ENCODE data around the gene ZBED4.

The ZBED4 gene

DNA sequence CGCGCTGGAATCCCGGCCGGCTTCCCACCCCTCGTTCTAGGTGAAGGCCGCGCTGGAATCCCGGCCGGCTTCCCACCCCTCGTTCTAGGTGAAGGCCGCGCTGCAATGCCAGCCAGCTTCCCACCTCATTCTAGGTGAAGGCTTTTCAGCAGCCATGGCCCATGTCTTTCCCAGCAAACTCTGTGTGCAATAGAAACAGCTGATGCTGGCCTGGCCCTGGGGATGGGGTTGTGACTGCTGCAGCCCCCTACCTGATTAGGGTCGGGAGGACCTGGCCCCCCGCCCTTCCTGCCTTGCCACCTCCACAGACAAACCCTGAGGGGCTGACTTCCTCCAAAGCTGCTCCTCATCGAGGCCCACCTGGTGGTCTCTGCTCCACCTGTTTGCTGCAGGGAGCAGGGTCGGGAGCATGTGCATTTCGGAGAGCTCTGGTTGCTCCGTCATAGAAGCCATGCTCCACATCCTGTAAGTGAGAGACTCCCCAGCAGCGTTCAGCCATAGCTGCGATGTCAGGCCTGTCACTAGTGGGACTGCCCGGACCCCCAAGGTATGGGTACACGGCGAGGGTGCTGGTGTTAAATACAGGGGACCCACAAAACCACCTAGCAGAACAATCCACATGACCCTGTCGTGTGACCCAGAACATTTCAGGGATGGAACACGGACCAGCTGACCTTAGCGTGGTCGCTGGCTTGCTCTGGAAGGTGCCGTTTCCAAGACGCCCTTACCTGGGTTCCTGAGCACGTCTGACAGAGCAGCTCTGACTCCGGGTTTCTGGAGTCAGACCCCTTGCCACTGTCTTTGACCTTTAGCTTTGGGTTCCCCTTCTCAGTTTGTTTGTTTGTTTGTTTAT, 3.3 kb downstream of the ZBED4 start:
- no peak for DNase-seq

DNA sequence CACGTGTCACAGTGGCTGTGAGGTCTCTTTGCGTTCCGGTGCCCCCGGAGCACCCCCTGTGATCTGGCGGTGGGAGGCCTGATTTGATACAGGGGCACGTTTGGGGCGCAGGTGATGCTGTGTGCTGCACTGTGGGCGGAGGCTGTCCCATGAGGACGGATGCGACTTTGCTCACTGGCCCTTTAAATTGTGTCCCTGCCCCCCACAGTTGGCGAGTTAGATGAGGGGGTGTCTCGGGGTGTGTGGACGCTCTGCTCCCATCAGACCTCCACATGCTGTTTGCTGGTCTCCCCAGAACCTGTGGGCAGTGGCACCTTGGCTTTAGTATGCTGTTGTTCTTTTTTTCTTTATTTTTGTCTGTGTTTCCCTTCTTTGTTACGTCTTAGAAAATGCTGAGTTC, 5.2 kb downstream of the ZBED4 start:
- no peak for DNase-seq

DNA sequence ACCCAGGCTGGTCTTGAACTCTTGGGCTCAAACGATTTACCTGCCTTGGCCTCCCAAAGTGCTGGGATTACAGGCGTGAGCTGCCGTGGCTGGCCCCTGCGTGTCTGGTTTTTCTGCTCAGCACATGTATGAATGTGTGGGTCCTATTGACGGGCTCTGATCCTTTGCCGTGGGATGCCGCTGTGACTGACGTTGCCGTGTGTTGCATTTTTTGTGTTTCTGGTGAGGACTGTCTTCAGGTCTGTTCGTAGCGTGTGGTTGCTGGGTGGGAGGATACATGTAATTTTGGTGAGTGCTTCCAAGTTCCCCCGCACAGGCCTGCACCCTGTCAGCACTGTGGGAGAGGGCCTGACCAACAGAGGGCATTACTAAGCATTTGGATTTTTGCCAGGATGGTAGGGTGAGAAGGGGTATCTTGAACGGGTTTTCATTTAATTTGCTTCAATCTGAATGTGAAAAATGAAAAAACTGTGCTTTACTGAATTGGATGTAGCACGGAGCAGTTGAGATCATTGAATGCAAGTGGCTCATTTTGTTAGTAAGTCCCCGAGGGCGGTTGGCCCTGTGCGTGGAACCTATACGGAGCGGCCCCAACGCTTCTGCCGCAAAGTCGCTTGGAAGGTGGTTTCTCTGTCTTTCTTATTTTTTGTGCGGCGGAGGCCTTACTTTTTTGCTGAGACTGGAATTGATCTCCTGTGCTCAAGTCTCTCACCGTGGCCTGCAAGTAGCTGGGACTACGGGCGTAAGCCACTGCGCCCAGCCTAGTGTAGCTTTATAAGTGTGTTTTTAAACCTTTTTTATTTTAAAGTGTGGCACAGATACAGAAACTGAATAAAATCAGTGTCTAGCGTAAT, 8.2 kb downstream of the ZBED4 start:
- DNase-seq: no peak

- no peak for DNase-seq
These were observed 8.8 kb downstream of the ZBED4 start for GRCh38 chr22:49862496-49862776.

DNA sequence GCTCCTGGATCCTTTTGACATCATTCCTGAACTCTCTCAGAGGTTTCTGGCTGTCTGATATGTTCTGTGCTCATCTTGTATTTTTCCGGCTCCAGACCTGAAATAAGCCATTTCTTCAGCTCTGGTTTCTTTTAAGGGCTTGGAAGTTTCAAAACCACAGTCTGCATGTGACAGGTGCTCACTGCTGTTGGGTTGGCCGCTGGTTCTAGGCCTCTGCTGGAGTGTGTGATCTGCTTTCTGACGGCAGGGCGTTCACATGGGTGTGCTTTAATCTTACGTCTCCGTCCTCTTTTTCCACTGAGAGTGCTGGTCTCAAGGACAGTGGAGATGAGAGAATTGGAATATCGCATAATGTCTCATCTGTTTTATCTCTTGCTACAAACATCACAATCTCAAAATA, 10.3 kb downstream of the ZBED4 start:
- no peak for DNase-seq

GRCh38 chr22:49865156-49865555, 11.5 kb downstream of the ZBED4 start:
- DNase-seq: no peak

GRCh38 chr22:49866134-49866533, 12.5 kb downstream of the ZBED4 start:
- no peak for DNase-seq

DNA sequence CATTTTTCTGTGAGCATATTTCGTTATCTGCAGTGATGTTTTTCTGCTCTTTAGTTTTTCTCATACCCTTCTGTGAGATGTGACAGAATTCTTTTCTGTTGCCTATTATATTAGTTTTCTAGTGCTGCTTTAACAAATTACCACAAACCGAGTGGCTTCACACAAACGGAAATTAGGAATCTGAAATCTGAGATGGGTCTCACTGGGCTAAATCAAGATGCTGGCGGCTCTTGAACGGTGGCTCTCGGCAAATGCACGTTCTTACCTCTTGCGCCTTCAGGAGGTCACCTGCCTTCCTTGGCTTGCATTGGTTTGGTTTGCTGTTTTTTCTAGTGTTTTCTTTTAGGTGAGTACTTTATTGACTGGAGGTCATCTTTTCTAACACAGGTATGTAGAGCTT, 13.0 kb downstream of the ZBED4 start:
- DNase-seq: no peak

DNA sequence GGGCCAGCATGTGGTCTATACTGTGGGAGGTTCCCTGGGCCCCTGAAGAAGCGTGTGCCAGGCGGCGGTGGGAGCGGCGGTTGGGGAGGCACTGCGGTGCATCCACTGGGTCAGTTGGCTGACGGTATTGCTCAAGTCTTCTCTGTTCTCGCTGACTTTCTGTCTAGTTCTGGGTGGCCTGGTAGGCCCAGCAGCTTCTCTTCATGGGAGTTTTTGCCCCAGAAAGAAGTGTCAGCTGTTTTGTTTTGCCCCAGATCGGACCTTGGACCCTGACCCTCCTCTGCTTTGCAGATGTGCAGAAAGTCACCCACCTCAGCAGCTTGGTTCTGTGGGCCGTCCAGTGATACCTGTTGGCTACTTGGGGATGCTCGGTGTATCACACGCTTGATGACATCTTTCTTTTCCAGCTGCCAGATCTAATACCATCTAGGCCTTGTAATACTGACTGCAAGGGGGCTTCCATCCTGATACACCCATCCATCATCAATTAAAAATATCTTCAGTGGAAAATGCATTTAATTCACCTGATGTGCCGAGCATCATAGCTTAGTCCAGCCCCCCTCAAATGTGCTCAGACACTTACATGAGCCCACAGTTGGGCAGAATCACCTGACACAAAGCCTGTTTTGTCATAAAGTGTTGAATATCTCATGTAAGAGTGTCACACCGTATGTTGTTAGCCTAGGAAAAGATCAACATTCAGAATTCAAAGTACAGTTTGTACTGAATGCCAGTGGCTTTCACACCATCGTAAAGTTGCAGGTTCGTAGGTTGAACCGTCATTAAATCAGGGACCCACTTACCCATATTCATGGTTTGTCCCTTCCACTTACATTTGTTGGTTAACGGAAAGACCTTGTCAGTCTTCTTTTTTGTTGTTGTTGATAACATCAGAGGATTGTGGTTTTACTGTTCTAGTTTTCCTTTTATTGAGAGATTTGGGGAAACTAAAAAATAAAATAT, 13.9 kb downstream of the ZBED4 start:
- no peak for DNase-seq

DNA sequence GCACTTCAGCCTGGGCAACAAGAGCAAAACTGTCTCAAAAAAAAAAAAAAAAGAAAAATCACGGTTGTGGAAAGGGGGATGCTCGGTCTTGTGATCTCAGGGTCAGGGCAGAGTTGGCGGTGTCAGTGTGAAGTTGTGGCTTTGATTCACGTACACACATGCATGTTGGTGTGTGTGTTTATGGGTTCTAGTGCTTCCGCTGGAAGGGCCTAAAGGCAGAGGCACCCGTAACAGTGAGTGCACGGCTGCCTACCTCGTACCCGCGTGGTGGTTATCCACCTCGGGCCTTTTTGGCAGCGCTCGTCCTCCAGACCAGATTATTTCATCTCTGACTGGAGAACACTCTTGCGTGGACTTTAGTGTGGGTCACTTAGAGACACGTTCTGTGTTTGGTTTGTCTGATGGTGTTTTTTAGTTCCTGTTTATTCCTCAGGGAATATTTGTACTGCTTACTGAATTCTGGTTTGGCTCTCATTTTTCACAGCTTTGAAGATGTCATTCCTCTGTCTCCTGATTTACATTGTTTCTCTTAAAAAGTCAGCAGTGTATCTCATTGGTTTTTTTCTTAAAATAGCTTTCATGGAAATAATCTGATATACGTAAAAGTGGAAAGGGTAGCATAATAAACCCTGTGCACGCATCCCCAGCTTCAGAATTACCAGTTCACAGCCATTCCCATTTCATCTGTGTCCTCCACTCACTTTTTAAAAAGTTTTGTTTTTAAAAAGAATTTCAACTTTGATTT, 15.6 kb downstream of the ZBED4 start:
- DNase-seq: no peak

DNA sequence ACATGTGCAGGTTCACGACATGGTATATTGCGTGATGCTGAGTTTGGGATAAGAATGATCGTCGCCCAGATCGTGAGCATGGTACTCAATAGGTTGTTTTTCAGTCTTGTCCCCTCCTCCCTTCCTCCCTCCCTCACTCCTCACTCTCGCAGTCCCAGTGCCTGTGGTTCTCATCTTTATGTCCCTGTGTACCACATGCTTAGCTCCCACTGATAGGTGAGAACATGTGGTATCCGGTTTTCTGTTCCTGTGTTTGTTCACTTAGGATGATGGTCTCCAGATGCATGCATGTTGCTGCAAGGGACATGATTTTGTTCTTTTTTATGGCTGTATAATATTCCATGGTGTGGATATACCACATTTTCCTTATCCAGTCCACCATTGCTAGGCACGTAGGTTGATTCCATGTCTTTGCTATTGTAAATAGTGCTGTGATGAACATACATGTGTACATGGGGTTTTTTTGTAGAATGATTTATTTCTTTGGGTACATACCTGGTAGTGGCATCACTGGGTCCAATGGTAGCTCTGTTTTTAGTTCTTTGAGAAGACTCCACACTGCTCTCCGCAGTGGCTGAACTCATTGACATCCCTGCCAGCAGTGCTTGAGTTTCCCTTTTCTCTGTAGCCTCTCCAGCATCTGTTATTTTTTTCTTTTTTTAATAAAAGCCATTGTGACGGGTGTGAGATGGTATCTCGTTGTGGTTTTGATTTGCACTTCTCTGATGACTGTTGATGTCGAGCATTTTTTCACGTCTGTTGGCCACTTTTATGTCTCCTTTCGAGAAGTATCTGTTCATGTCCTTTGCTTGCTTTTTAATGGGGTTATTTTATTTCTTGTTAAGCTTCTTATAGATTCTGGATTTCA, 16.4 kb downstream of the ZBED4 start:
- DNase-seq: no peak

GRCh38 chr22:49871482-49871881, 17.8 kb downstream of the ZBED4 start:
- no peak for DNase-seq

- no peak for DNase-seq
These were observed 18.7 kb downstream of the ZBED4 start for GRCh38 chr22:49872347-49872746.

GRCh38 chr22:49873228-49873940, 19.7 kb downstream of the ZBED4 start:
- no peak for DNase-seq

GRCh38 chr22:49877642-49878041, 24.0 kb downstream of the ZBED4 start:
- no peak for DNase-seq

DNA sequence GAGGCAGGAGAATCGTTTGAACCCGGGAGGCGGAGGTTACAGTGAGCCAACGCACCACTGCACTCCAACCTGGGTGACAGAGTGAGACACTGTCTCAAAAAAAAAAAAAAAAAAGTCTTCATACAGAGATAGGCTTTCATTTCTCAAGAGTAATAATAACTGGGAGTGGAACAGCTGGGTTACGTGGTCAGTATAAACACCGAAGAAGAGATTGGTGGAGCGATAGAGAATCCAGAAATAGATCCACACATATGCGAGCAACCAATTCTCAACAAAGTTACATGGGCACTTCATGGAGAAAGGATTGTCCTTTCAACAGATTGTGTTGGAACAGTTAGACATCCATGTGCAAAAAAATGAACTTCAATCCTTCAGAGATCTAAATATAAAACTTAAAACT, 24.6 kb downstream of the ZBED4 start:
- no peak for DNase-seq

GRCh38 chr22:49879871-49880270, 26.2 kb downstream of the ZBED4 start:
- DNase-seq: no peak

- DNase-seq: no peak
These were observed 26.6 kb downstream of the ZBED4 start for GRCh38 chr22:49880281-49880680.

- DNase-seq: no peak
These were observed 28.2 kb downstream of the ZBED4 start for GRCh38 chr22:49881856-49882255.

DNA sequence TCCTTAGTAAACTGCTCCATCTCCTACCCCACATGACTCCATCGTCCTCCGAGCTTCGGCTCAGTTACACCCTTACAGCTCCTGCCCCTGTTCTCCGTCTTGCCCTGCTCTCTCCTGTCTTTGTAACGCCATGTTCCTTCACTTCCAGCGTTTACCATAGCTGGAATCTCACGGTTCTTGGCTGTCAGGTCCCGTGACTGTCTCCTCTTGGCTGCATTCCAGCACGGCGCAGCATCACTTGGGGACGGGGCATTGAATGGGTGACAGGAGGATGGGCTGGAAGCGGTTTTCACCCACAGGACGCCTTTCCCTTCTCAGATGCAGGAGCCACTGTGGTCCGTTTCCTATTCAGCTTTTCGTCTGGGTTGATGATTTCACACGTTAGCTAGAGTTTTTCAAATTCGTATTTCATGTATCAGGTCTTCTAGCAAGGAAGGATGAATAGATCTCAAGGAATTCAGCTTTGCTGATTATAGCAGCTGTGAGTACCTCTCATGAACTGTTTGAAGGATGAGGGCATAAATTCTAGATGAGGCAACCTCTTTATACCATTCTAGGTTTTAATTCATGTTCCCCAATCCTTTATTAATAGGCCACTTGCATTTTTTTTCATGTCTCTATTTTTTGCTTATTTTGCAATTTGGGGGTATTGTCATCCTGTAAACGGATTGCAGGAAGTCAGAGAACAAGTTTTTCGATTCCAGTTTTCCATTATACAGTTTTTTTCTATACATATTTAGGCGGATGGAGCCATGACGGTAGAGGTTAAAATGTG, 29.1 kb downstream of the ZBED4 start:
- DNase-seq: no peak
